C4-2B (cell line): Measurements from ENCODE around the gene TBC1D22A.

Experiments used
- CTCF ChIP-seq: fragments of 450-650 bp; conservative IDR thresholded peaks from 2 replicates; pipeline ENCODE4 v1.5.1; 2017; ENCODE audit warnings: mild to moderate bottlenecking
- ZFX ChIP-seq: fragments of 450-650 bp; IDR thresholded peaks from 2 replicates; pipeline ENCODE4 v1.6.1; 2017

- TF ChIP-seq CTCF (no peak), ZFX (no peak)
Observed at GRCh38 chr22:46966846-46967245, 204.4 kb downstream of the TBC1D22A start.
